Measurements from ENCODE around the gene THSD4. TPM values are rescaled to one million over a fixed set of nuclear protein-coding genes. Genes with fewer than 3 reads are reported as not detected.

THSD4 gene
- total RNA-seq, 4 donors from 2014 or later, result 16.6 to 25.3 (median 24.1) TPM

GRCh38 chr15:71089801-71090200, 25.5 kb upstream of the THSD4 start:
- Histone ChIP-seq H3K36me3 (no peaks in the 10 kb centered on the region), H3K27ac (no peak overlapping the region), H3K27me3 (no peaks in the 10 kb centered on the region), H3K9me3 (no peaks in the 10 kb centered on the region), H3K4me1 (peaks cover 12% of the 10 kb centered on the region), H3K4me3 (no peak overlapping the region)
- no peak for TF ChIP-seq POLR2A (IDR thresholded peaks at IDR 0.05)
- no peak for TF ChIP-seq EP300 (IDR thresholded peaks at IDR 0.05)
- TF ChIP-seq POLR2AphosphoS5 (IDR thresholded peaks at IDR 0.05), result no peak
- no peak for TF ChIP-seq CTCF (IDR thresholded peaks at IDR 0.05)
- DNase-seq (ENCODE audit: low spot score in 2 of 2), result no peak
- WGBS, result 59% methylated on average over 1 of the region's 1 CpG

- TF ChIP-seq POLR2AphosphoS5 (IDR thresholded peaks at IDR 0.05), result no peak
- no peak for TF ChIP-seq POLR2A (IDR thresholded peaks at IDR 0.05)
- no peak for TF ChIP-seq CTCF (IDR thresholded peaks at IDR 0.05)
- TF ChIP-seq EP300 (IDR thresholded peaks at IDR 0.05), result no peak
- no peaks in the 10 kb centered on the region for H3K36me3 ChIP-seq
- no peak overlapping the region for H3K27ac ChIP-seq
Observed at GRCh38 chr15:71091601-71092000, 23.7 kb upstream of the THSD4 start.

GRCh38 chr15:71092056-71092600, 23.1 kb upstream of the THSD4 start:
- no peak for DNase-seq (ENCODE audit: low spot score in 2 of 2)
- no peak overlapping the region for H3K4me3 ChIP-seq
- no peaks in the 10 kb centered on the region for H3K36me3 ChIP-seq
- no peak overlapping the region for H3K27ac ChIP-seq
- WGBS, result 94% methylated on average over 7 of the region's 7 CpGs
- TF ChIP-seq EP300 (IDR thresholded peaks at IDR 0.05), result no peak
- no peaks in the 10 kb centered on the region for H3K27me3 ChIP-seq
- no peaks in the 10 kb centered on the region for H3K9me3 ChIP-seq
- H3K4me1 ChIP-seq, result peaks cover 12% of the 10 kb centered on the region

More at GRCh38 chr15:71091601-71092000, 23.7 kb upstream of the THSD4 start:
- WGBS, result 55% methylated on average over 1 of the region's 1 CpG
- H3K9me3 ChIP-seq, result no peaks in the 10 kb centered on the region
- peaks cover 12% of the 10 kb centered on the region for H3K4me1 ChIP-seq
- DNase-seq (ENCODE audit: low spot score in 2 of 2), result no peak
- no peaks in the 10 kb centered on the region for H3K27me3 ChIP-seq
- H3K4me3 ChIP-seq, result no peak overlapping the region

- H3K27me3 ChIP-seq, result no peaks in the 10 kb centered on the region
- no peak overlapping the region for H3K27ac ChIP-seq
- no peaks in the 10 kb centered on the region for H3K9me3 ChIP-seq
- no peaks in the 10 kb centered on the region for H3K36me3 ChIP-seq
- TF ChIP-seq POLR2A (IDR thresholded peaks at IDR 0.05) (no peak), EP300 (IDR thresholded peaks at IDR 0.05) (no peak), POLR2AphosphoS5 (IDR thresholded peaks at IDR 0.05) (no peak), CTCF (IDR thresholded peaks at IDR 0.05) (no peak)
- no peak for DNase-seq (ENCODE audit: low spot score in 2 of 2)
- peaks cover 12% of the 10 kb centered on the region for H3K4me1 ChIP-seq
- 23% methylated on average over 11 of the region's 11 CpGs for WGBS
- no peak overlapping the region for H3K4me3 ChIP-seq
Observed at GRCh38 chr15:71093054-71094024, 21.9 kb upstream of the THSD4 start.

GRCh38 chr15:71094137-71094536, 21.1 kb upstream of the THSD4 start:
- TF ChIP-seq EP300 (IDR thresholded peaks at IDR 0.05), result no peak
- no peak for TF ChIP-seq POLR2A (IDR thresholded peaks at IDR 0.05)
- no peak for TF ChIP-seq CTCF (IDR thresholded peaks at IDR 0.05)
- TF ChIP-seq POLR2AphosphoS5 (IDR thresholded peaks at IDR 0.05), result no peak
- no peaks in the 10 kb centered on the region for H3K27me3 ChIP-seq
- H3K4me1 ChIP-seq, result peaks cover 12% of the 10 kb centered on the region
- no peak overlapping the region for H3K4me3 ChIP-seq
- H3K36me3 ChIP-seq, result no peaks in the 10 kb centered on the region
- 85% methylated on average over 2 of the region's 2 CpGs for WGBS
- no peaks in the 10 kb centered on the region for H3K9me3 ChIP-seq
- DNase-seq (ENCODE audit: low spot score in 2 of 2), result no peak
- H3K27ac ChIP-seq, result no peak overlapping the region

Measured in suprapubic skin (tissue), 4 donors.